ENCODE results near the gene DOCK8.

DNA sequence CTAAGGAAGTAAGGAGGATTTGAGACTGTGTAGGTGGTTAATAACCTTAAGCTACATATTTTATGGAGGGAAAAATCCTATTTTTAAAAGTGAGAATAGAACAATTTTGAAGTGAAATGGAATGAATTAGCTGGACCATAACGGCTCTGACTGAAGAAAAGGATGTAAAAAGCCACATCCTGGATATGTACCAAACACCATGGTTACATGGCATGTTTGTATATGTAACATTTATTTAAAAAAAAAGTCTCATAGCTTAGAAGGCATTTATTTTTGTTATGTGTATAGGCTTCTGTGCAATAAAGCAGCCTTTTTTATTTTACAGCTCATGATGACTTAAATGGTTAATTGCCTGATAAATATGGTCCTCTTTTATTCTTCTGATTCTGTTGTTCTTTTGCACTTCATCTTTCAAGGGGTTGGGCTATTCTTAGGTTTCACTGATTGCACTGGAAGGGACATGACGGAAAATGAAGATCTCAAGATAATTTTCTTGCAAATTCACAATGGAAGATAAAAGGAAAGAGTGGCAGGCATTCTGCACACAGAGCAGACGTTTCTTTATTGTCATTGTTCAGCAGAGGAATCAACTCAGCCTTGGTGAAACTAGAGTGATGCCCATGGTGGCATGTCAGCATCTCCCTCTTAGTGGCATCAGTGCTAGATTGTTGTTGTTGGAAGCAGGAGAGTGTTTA lies 63.1 kb downstream of the DOCK8 start:
- TF ChIP-seq, protein P1, sequence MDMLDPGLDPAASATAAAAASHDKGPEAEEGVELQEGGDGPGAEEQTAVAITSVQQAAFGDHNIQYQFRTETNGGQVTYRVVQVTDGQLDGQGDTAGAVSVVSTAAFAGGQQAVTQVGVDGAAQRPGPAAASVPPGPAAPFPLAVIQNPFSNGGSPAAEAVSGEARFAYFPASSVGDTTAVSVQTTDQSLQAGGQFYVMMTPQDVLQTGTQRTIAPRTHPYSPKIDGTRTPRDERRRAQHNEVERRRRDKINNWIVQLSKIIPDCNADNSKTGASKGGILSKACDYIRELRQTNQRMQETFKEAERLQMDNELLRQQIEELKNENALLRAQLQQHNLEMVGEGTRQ (IDR thresholded peaks at IDR 0.05): no peak
- TF ChIP-seq ZSCAN20 (CRISPR knock-in tag; IDR thresholded peaks at IDR 0.05): no peak
- TF ChIP-seq, protein P2, sequence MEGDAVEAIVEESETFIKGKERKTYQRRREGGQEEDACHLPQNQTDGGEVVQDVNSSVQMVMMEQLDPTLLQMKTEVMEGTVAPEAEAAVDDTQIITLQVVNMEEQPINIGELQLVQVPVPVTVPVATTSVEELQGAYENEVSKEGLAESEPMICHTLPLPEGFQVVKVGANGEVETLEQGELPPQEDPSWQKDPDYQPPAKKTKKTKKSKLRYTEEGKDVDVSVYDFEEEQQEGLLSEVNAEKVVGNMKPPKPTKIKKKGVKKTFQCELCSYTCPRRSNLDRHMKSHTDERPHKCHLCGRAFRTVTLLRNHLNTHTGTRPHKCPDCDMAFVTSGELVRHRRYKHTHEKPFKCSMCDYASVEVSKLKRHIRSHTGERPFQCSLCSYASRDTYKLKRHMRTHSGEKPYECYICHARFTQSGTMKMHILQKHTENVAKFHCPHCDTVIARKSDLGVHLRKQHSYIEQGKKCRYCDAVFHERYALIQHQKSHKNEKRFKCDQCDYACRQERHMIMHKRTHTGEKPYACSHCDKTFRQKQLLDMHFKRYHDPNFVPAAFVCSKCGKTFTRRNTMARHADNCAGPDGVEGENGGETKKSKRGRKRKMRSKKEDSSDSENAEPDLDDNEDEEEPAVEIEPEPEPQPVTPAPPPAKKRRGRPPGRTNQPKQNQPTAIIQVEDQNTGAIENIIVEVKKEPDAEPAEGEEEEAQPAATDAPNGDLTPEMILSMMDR (IDR thresholded peaks at IDR 0.05): no peak
- TF ChIP-seq RFX5 (IDR thresholded peaks at IDR 0.05): no peak
- TF ChIP-seq KDM1A (IDR thresholded peaks at IDR 0.05; ENCODE audit: low read depth): no peak
- no peak for TF ChIP-seq JUN (IDR thresholded peaks at IDR 0.05)
- TF ChIP-seq ZFP36 (IDR thresholded peaks at IDR 0.05; ENCODE audit: borderline replicate concordance, partially characterized antibody): no peak
- no peak for TF ChIP-seq BHLHE40 (IDR thresholded peaks at IDR 0.05; ENCODE audit: low read depth, low read length)
- no peak for TF ChIP-seq NR3C1 (IDR thresholded peaks at IDR 0.05)
- TF ChIP-seq, protein P3, sequence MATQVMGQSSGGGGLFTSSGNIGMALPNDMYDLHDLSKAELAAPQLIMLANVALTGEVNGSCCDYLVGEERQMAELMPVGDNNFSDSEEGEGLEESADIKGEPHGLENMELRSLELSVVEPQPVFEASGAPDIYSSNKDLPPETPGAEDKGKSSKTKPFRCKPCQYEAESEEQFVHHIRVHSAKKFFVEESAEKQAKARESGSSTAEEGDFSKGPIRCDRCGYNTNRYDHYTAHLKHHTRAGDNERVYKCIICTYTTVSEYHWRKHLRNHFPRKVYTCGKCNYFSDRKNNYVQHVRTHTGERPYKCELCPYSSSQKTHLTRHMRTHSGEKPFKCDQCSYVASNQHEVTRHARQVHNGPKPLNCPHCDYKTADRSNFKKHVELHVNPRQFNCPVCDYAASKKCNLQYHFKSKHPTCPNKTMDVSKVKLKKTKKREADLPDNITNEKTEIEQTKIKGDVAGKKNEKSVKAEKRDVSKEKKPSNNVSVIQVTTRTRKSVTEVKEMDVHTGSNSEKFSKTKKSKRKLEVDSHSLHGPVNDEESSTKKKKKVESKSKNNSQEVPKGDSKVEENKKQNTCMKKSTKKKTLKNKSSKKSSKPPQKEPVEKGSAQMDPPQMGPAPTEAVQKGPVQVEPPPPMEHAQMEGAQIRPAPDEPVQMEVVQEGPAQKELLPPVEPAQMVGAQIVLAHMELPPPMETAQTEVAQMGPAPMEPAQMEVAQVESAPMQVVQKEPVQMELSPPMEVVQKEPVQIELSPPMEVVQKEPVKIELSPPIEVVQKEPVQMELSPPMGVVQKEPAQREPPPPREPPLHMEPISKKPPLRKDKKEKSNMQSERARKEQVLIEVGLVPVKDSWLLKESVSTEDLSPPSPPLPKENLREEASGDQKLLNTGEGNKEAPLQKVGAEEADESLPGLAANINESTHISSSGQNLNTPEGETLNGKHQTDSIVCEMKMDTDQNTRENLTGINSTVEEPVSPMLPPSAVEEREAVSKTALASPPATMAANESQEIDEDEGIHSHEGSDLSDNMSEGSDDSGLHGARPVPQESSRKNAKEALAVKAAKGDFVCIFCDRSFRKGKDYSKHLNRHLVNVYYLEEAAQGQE (IDR thresholded peaks at IDR 0.05): no peak
- TF ChIP-seq RAD21 (conservative IDR thresholded peaks at IDR 0.05 in 1 of 2, IDR thresholded peaks at IDR 0.05 in 1 of 2): no peak
- TF ChIP-seq MAZ (IDR thresholded peaks at IDR 0.05; ENCODE audit: borderline replicate concordance, low read depth, low read length): no peak
- TF ChIP-seq EP300 (IDR thresholded peaks at IDR 0.05): no peak
- TF ChIP-seq POLR2A (IDR thresholded peaks at IDR 0.05; ENCODE audit: low read length): no peak
